Measurements from ENCODE around the gene P3H2.

The P3H2 gene

GRCh38 chr3:190012314-190012782 lies 108.3 kb downstream of the P3H2 start:
- H3K4me3 ChIP-seq (ENCODE audit: low read depth, low read length) = no peak overlapping the region
- no peak for TF ChIP-seq CTCF (IDR thresholded peaks at IDR 0.05; ENCODE audit: borderline replicate concordance, insufficient read depth, low read depth, low read length)

GRCh38 chr3:190010486-190010885 lies 110.2 kb downstream of the P3H2 start:
- no peak for TF ChIP-seq CTCF (IDR thresholded peaks at IDR 0.05; ENCODE audit: borderline replicate concordance, insufficient read depth, low read depth, low read length)
- no peak overlapping the region for H3K4me3 ChIP-seq (ENCODE audit: low read depth, low read length)

GRCh38 chr3:190009614-190010013 lies 111.1 kb downstream of the P3H2 start:
- no peak overlapping the region for H3K4me3 ChIP-seq (ENCODE audit: low read depth, low read length)
- TF ChIP-seq CTCF (IDR thresholded peaks at IDR 0.05; ENCODE audit: borderline replicate concordance, insufficient read depth, low read depth, low read length) = no peak

GRCh38 chr3:190008432-190008831 lies 112.3 kb downstream of the P3H2 start:
- TF ChIP-seq CTCF (IDR thresholded peaks at IDR 0.05; ENCODE audit: borderline replicate concordance, insufficient read depth, low read depth, low read length) = no peak
- H3K4me3 ChIP-seq (ENCODE audit: low read depth, low read length) = no peak overlapping the region

GRCh38 chr3:190005343-190006113 lies 115.2 kb downstream of the P3H2 start:
- TF ChIP-seq CTCF (IDR thresholded peaks at IDR 0.05; ENCODE audit: borderline replicate concordance, insufficient read depth, low read depth, low read length) = no peak
- H3K4me3 ChIP-seq (ENCODE audit: low read depth, low read length) = no peak overlapping the region

GRCh38 chr3:190004656-190005055 lies 116.0 kb downstream of the P3H2 start:
- no peak overlapping the region for H3K4me3 ChIP-seq (ENCODE audit: low read depth, low read length)
- no peak for TF ChIP-seq CTCF (IDR thresholded peaks at IDR 0.05; ENCODE audit: borderline replicate concordance, insufficient read depth, low read depth, low read length)

GRCh38 chr3:190003681-190004123 lies 117.0 kb downstream of the P3H2 start:
- no peak for TF ChIP-seq CTCF (IDR thresholded peaks at IDR 0.05; ENCODE audit: borderline replicate concordance, insufficient read depth, low read depth, low read length)
- H3K4me3 ChIP-seq (ENCODE audit: low read depth, low read length) = no peak overlapping the region
